Activated CD4-positive, CD25-positive, alpha-beta regulatory T cell treated with anti-CD3 and anti-CD28 coated beads, Interleukin-2, amount 50 U/mL, for 24 hours (primary cell): ENCODE data around the gene TSPAN19.

Source experiments
- ATAC-seq, 2 donors: fragments of 150-1000 bp; cut with Tn5 transposase; one replicate each; pipeline ENCODE4 v1.10.0; 2021; ENCODE audit warnings: mild to moderate bottlenecking in 1 of 2, moderate library complexity in 1 of 2

Gene TSPAN19

GRCh38 chr12:85000729-85001128 lies 35.3 kb downstream of the TSPAN19 start:
- ATAC-seq, result no peak

DNA sequence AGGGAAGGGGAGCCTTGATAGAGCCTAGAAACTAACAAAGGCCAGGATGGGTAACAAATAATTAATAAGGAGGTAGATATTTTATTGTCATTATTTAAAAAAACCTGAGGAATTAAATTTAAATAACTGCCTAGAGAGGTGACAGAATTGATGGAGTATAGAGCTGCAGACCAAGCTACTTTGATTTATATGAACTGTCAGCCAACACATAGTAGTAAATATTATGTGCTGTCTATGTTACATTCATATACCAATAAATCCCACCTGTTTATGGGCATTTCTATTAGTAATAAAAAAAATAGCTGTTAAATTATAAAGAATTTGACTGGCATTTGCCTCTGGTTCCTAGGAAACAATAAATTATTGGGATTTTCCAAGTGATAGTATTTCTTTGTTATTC lies 37.7 kb downstream of the TSPAN19 start:
- ATAC-seq, result no peak

- ATAC-seq, result no peak
Measured at GRCh38 chr12:84996759-84997158, 39.3 kb downstream of the TSPAN19 start.

GRCh38 chr12:84995641-84996040 lies 40.4 kb downstream of the TSPAN19 start:
- ATAC-seq, result no peak

DNA sequence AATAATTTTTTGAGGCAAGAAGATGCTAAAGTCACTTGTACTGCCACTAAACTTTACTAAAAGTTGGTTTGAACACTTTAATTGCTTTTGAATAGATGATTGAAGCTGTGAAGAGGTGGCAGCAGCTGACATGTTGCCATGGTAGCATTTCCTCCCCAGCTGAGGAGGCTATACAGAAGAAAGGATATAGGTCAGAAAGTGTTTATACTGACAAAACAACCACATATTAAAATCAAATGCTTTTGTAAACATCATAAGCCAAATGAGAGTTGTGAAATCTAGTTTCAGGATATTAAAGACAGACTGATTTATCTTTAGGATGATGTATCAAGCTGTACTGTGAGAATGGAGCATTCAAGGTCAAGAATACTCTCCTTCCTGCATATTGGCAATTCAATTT lies 41.7 kb downstream of the TSPAN19 start:
- ATAC-seq, result no peak

DNA sequence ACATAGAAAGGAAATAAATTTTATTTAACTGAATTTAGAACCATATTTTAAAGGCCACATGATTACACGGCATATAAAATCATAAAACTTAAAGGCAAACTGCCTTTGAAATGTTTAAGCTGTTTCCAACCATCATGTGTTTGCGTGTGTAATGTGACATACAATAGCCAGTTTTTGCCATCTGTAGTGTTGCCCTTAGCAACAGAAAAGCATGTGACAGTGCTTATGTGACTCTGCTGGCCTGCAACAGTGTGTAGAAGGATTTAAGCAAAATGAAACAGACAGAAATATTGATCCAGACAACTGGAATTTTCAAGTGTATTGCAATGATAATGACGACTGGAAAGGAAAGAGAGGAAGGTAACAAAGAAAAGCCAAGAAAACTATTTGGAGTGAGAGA lies 49.5 kb downstream of the TSPAN19 start:
- ATAC-seq, result no peak

GRCh38 chr12:84986117-84986516 lies 50.0 kb downstream of the TSPAN19 start:
- ATAC-seq, result no peak

GRCh38 chr12:84983289-84983688 lies 52.8 kb downstream of the TSPAN19 start:
- ATAC-seq, result no peak

DNA sequence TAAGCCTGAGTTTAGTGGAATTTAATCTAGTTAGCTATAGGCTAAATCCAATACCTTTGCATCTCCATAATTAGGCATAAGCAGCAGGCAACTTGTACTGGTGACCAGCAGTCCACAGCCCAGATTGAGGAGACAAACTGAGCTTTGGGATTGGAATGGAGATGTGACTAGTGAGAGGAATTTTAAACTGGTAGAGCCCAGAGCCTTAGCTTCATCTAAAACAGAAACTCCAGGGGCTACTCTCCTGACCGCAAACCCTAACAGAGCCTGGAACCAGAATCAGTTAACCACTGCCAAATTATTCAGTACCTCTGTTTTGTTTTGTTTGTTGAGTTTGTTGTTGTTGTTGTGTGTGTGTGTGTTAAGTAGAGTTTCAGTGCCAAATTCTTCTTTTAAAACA lies 53.2 kb downstream of the TSPAN19 start:
- no peak for ATAC-seq

DNA sequence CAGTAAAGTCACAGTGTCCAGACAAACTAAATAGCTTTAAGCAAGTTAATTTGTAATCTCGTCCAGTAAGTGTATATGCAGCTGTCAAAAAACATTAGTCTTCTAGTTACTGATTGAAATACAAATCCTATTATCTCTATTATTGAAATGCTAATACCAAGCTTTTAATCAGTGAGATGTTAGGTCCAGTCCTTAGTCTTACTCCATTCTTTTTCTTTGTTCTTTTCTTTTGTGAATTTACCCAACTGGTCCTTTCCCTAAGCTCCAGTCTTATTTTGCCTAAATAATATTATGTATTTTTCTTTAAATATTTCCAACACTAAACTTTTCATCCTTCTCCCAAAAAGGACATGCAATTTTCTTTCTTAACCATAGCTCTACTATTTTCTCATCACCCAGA lies 57.2 kb downstream of the TSPAN19 start:
- no peak for ATAC-seq

DNA sequence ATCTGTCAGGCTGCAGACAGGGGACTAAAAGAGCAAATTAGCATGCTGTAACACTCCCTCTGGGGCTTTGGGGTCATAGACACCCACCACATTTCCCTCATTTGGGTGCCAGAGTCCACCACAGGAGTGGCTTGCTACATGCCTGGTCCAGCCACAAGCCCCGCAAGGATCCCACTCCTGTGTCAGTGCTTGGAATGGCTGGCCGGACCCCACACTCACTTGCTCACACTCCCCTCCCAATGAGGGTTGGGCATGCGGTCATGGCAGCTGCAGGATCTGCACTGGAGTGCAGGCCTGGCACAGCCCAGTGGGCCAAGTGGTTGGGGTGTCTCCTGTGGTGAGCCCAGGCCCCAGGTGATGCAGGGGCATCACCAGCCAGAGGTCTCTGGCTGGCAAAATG lies 59.9 kb downstream of the TSPAN19 start:
- no peak for ATAC-seq

- ATAC-seq, result no peak
Measured at GRCh38 chr12:84974155-84974815, 61.8 kb downstream of the TSPAN19 start.

DNA sequence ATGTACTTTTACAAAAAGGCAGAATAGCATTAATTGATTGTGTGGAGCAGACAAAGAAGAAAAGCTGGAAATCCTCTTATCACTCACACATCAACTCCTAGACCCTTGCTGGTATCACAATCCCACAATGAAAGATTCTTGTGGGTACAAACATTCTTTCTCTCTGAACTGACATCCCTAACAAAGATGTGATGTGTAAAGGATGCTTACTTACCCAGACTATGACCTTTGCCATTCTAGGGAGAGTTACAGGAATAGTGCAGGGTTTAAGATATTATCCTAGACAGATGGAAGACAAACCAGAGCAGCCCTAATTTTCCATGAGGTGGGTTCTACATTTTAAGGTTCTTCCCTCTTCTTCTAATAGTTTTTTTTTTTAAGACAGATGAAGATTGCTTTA lies 63.1 kb downstream of the TSPAN19 start:
- ATAC-seq, result no peak

DNA sequence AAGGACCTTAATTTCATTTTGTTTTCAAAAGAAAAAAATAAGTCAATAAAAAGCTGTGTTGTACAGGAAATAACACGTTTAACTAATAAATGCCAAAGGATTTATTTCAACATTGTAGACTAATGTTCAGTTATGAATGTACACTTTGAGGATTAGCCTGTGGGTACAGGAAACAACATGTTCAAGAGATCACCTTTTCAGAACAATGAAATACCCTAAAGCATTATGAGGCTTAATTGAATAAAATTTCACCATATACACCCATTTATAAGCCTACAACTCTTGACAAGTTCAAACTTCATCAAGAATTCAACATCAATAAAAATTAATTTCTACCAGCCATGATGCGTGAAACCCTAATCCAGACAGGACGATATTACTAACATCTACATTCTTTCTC lies 66.9 kb downstream of the TSPAN19 start:
- no peak for ATAC-seq
